GM19455 (cell line): ENCODE results near the gene CRTAC1.

Experiments used
- ATAC-seq: cut with Tn5 transposase; IDR thresholded peaks from one replicate; pipeline ENCODE4 v1.9.1; 2021; ENCODE audit not compliant: unreplicated experiment

The CRTAC1 gene

GRCh38 chr10:97818572-97818971 is 211.8 kb downstream of the CRTAC1 start:
- ATAC-seq = no peak

GRCh38 chr10:97816609-97817008 is 213.8 kb downstream of the CRTAC1 start:
- ATAC-seq = no peak
